GM12891 (cell line): ENCODE results near the gene MAN2B1.
"Not testable (repeated sequence)": the region's sequence is repeated elsewhere in the genome, so short reads cannot be mapped to it uniquely, and the experiment has no call there.

Experiments used
- DNase-seq: peaks from one replicate; pipeline ENCODE4 v3.0.0; 2011; ENCODE audit warnings: low spot score; ENCODE audit not compliant: insufficient read length
- FAIRE-seq: peaks from 2 replicates; lab custom pipeline; 2011; peaks lifted over from hg19 to GRCh38; lab: Jason Lieb, UNC
- PAX5 ChIP-seq: IDR thresholded peaks from 2 replicates; pipeline ENCODE4 v1.6.1; 2011; ENCODE audit warnings: low read length, moderate library complexity, mild to moderate bottlenecking; ENCODE audit not compliant: insufficient read depth, severe bottlenecking
- POLR2A ChIP-seq: IDR thresholded peaks from 2 replicates; pipeline ENCODE4 v1.6.1; 2011; ENCODE audit warnings: low read depth, low read length, control low read depth
- POLR2AphosphoS5 ChIP-seq: IDR thresholded peaks from 2 replicates; pipeline ENCODE4 v1.6.1; 2011; ENCODE audit warnings: low read depth, low read length, control low read depth
- POU2F2 ChIP-seq: IDR thresholded peaks from 2 replicates; pipeline ENCODE4 v1.6.1; 2011; ENCODE audit warnings: low read depth, mild to moderate bottlenecking, control low read depth, low read length, moderate library complexity
- SPI1 ChIP-seq: IDR thresholded peaks from 2 replicates; pipeline ENCODE4 v1.6.1; 2011; ENCODE audit warnings: low read depth, low read length, control low read depth
- TAF1 ChIP-seq: IDR thresholded peaks from 2 replicates; pipeline ENCODE4 v1.6.1; 2011; ENCODE audit warnings: low read depth, low read length, control low read depth

The MAN2B1 gene

DNA sequence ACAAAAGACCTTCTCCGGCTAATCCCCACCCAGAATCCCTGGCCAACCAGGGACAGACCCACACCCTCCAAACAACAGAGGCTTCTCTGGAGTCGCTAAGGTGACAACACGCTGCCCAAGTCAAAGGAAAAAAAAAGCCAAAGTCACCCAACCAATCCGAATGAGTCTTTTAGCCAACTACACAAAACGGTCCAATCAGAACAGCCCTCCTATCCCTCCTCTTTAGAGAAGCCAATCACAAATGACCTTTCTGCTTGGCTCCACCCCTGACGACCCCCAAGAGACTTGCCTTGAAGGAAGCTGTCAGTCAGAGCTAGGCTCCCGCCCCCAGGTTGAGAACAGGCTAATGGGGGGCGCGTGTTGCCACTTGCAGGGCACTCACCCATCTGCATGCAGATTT is 36.5 kb upstream of the MAN2B1 start:
- TF ChIP-seq POU2F2 (no peak), TAF1 (no peak), POLR2A (no peak), POLR2AphosphoS5 (no peak), SPI1 (no peak), PAX5 (no peak)
- FAIRE-seq (no peak), DNase-seq (no peak)

DNA sequence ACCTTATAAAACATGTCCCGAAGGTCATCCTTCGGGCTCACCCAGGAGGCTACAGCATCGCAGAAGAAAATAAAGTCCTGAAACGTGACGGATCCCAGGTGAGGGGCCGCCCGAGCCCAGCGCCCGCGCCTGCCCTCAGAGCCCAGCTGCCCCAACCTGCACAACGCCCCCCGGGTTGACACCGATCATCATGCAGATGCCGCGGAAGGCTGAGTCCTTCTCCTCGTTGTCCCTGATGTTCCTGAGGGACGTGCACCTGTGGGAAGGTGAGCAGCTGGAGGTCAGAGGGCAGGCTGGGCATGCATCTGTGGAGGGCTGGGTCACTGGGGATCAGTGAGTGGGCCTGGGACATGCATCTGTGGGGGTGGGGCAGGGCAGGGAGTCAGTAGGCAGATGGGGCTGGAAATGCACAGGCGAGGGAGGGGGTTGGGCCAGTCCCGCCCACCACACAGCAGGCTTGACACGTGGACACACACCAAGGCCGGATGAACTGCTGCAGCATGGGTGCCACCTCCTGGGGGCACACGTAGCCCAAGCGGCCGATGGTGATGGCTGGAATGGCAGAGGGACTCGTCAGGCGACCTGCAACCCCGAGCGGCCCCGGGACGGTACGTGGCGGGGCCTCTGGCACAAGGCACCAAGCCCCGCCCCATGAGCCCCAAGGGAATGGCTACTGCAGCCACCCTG is 35.2 kb upstream of the MAN2B1 start:
- FAIRE-seq (no peak), DNase-seq (no peak)
- TF ChIP-seq PAX5 (no peak), POU2F2 (no peak), SPI1 (no peak), POLR2A (no peak), TAF1 (no peak), POLR2AphosphoS5 (no peak)

DNA sequence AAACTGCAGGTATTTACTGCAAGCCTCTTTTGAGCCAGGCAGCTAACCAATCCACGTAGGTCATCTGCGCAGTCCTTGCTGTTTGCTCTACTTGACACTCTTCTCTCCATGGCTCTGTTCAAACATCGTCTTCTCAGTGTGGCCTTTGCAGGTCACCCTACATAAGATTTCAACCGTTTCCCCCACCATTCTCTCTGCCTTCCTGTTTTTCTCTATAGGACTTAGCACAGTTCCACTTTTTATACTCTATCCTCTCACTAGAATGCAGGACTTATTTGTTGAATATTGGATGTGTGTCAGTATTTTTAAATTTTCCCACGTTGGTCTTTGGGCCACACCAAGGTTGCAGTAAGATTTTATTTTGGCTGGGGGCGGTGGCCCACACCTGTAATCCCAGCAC is 31.6 kb upstream of the MAN2B1 start:
- TF ChIP-seq TAF1, result no peak
- no peak for TF ChIP-seq POU2F2
- no peak for TF ChIP-seq PAX5
- no peak for TF ChIP-seq POLR2AphosphoS5
- TF ChIP-seq POLR2A, result no peak
- TF ChIP-seq SPI1, result no peak
- no peak for FAIRE-seq
- no peak for DNase-seq

DNA sequence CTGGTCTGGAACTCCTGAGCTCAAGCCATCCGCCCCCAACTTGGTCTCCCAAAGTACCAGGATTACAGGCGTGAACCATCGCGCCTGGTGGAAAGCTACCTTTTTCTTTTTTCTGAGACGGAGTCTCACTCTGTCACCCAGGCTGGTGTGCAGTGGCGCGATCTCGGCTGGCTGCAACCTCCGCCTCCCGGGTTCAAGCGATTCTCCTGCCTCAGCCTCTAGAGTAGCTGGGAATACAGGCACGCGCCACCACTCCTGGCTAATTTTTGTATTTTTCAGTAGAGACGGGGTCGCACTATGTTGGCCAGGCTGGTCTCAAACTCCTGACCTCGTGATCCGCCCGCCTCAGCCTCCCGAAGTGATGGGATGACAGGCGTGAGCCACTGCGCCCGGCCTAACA is 30.9 kb upstream of the MAN2B1 start:
- not testable (repeated sequence) for DNase-seq
- peak; percentile 20 for FAIRE-seq

DNA sequence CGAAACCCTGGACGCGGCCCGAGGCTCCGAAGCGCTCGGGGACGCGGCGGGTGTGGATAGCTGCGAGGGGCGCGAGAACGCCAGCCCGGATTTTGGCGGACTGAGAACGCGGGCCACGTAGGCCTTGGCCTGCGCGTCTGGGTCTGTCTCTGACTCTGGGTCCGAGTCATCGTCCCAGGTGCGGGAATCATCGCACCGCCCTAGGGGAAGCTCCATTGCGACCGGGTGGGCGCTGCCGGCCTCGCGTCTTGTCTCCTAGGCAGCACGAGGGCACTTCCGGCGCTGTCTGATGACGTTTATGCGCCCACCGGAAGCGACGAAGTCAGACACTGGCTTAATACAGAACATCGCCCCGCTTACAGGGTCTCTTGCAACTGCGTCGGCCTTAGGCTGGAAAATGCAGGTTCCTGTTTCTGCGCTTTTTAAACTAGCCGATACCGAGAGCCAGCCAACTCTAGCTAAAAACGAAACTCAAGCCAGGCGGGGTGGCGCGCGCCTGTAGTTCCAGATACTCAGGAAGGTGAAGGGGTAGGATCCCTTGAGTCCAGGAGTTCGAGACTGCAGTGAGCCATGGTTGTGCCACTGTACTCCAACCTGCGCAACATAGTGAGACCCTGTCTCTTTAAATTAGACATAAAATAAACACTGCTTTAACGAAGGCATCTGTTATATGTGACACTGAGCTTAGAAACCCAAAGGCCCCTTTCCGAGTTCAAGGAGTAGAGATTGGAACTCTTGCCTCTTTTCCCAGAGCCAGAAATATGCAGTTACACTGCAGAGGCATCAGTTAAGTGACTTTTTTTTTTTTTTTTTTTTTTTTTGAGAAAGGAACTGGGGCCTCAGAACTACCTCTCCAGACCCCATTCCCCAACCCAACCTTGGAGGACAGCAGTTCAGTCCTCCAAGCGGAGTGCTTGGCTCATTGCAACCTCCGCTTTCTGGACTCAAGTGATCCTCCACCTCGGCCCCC is 30.1 kb upstream of the MAN2B1 start, which contains the start of gene FBXW9:
Gene FBXW9 (minus strand): TSS at position 266 of the 970 bp plus-strand sequence. CDS start 50 bp downstream, at position 216.
- FAIRE-seq, result peak; percentile 95
- DNase-seq, result peak; percentile 99
- TF ChIP-seq TAF1 (peak; percentile 47; the same call in 1 of the 2 replicates), POLR2AphosphoS5 (peak; percentile 96), SPI1 (peak; percentile 36; the same call in 1 of the 2 replicates), POU2F2 (peak; percentile 58; the same call in 1 of the 2 replicates), POLR2A (peak; percentile 91), PAX5 (no peak)

DNA sequence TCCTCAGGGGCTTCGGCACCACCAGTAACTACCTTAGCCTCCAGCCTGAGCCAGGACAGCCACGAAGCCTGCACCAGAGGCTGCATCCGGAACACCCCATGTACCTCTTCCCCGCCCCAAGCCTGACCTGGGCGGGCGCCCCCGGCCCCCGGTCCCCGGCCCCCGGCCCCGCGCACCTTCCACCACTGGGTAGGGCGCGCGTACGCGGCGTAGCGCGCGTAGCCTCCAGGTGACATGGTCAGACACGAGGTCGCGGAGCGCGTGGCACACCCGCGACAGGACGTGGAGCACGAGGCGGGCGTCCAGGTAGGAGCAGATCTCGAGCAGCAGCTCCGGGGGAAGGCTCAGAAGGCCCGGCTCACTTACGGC is 29.4 kb upstream of the MAN2B1 start:
- TF ChIP-seq POLR2AphosphoS5, result no peak
- TF ChIP-seq POU2F2, result no peak
- FAIRE-seq (peak; percentile 64), DNase-seq (no peak)

DNA sequence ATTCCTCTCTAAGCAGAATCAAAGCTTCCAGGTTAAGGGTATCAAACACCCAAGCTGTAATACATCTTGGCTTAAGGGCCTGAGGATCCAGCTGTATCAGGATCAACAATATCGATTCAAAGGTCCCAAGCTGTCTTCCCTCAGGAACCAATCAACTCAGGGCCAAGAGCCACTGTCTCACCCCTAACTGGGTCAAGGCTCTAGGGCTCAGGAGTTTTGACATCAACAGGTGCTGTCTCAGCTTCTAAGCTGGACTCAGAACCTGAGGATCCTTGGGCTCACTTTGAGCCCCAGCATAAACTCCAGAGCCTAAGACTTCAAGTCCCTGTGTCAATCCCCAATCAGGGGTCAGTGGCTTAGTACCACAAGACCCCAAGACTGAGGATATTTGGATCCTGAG is 29.0 kb upstream of the MAN2B1 start:
- no peak for DNase-seq
- no peak for TF ChIP-seq POLR2AphosphoS5
- no peak for TF ChIP-seq POLR2A
- TF ChIP-seq SPI1, result no peak
- TF ChIP-seq PAX5, result no peak
- TF ChIP-seq POU2F2, result no peak
- no peak for TF ChIP-seq TAF1
- FAIRE-seq, result no peak

DNA sequence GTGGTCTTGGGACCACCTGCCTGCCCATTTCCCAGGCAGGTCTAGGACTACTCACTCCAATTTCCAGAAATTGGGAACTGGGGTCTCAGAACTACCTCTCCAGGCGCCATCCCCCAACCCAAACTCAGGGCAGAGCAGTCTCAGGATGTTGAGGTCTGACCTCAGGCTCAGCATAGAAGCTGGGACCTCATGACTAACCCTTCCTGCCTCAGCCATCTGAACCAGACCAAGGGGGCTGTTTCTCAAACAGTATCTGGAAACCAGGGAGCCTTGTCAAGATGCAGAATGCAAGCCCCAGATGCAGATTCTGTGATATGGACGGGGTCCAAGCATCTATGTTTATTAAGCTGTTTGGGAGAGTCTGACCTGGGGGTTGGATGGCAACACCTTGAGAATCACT is 28.6 kb upstream of the MAN2B1 start:
- no peak for DNase-seq
- TF ChIP-seq SPI1, result no peak
- no peak for TF ChIP-seq POLR2A
- no peak for TF ChIP-seq POLR2AphosphoS5
- no peak for TF ChIP-seq TAF1
- no peak for TF ChIP-seq PAX5
- TF ChIP-seq POU2F2, result no peak
- no peak for FAIRE-seq

DNA sequence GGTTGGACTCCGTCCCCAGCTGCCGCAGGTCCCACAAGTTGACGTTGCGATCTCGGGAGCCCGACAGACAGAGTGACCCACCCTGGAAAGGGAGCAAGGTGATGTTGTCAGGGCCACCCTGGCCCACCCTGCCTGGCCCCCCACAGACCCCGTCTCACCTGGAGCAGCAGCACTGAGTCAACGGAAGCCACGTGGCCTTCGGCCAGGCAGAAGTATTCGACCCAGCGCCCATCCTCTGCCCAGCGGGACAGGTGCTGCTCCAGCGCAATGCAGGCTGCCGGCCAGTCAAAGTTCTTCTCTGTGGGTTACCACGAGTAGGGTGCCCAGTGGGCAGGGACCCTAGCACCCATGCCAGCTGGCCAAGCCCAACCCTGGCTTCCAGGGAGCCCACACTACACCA is 28.1 kb upstream of the MAN2B1 start:
- TF ChIP-seq POLR2A (no peak), TAF1 (no peak), POU2F2 (no peak), SPI1 (no peak), PAX5 (no peak), POLR2AphosphoS5 (no peak)

DNA sequence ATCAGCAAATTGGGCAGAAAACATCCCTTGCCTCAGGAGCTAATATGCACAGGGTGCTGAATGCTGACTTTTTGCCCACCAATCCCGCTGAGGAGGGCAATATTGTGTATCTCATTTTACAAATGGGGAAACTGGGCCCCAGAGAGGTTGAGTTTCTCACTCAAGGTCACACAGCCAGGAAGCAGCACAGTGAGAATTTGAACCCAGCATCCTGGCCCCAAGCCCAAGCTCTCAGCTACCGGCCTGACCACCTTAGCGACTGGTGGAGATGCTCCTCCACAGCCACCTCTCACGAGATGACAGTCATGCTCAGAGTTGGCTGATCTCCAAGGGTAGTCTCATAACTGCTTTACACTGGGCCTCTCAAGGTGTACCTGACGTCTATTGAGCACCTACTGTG is 26.4 kb upstream of the MAN2B1 start:
- no peak for DNase-seq
- TF ChIP-seq POU2F2, result no peak
- TF ChIP-seq TAF1, result no peak
- no peak for TF ChIP-seq POLR2A
- no peak for TF ChIP-seq POLR2AphosphoS5
- TF ChIP-seq PAX5, result no peak
- TF ChIP-seq SPI1, result no peak
- no peak for FAIRE-seq

More for the DNA sequence above, 28.1 kb upstream of the MAN2B1 start:
- FAIRE-seq (no peak), DNase-seq (no peak)
